Measurements from ENCODE around the gene TELO2. TPM values are rescaled to one million over a fixed set of nuclear protein-coding genes. Genes with fewer than 3 reads are reported as not detected.

The TELO2 gene
- total RNA-seq, 1 donor from 2014 or later: 49.8 TPM

- no peak for DNase-seq (ENCODE audit: low spot score)
Observed at GRCh38 chr16:1535391-1536291, 42.5 kb downstream of the TELO2 start.

GRCh38 chr16:1536601-1537000 lies 43.4 kb downstream of the TELO2 start:
- DNase-seq (ENCODE audit: low spot score): no peak

GRCh38 chr16:1537138-1537577 lies 44.0 kb downstream of the TELO2 start:
- DNase-seq (ENCODE audit: low spot score): no peak

GRCh38 chr16:1537763-1538289 lies 44.7 kb downstream of the TELO2 start:
- no peak for DNase-seq (ENCODE audit: low spot score)

- no peak for DNase-seq (ENCODE audit: low spot score)
Observed at GRCh38 chr16:1538804-1539520, 45.8 kb downstream of the TELO2 start.

GRCh38 chr16:1539720-1540555 lies 46.8 kb downstream of the TELO2 start:
- no peak for DNase-seq (ENCODE audit: low spot score)

GRCh38 chr16:1540556-1540855 lies 47.3 kb downstream of the TELO2 start:
- DNase-seq (ENCODE audit: low spot score): no peak

- DNase-seq (ENCODE audit: low spot score): no peak
Observed at GRCh38 chr16:1541293-1542165, 48.4 kb downstream of the TELO2 start.

- DNase-seq (ENCODE audit: low spot score): no peak
Observed at GRCh38 chr16:1542166-1542500, 49.0 kb downstream of the TELO2 start.

GRCh38 chr16:1542533-1542932 lies 49.4 kb downstream of the TELO2 start:
- no peak for DNase-seq (ENCODE audit: low spot score)

- peak; percentile 46 for DNase-seq (ENCODE audit: low spot score)
Observed at GRCh38 chr16:1543085-1543896, 50.1 kb downstream of the TELO2 start.

GRCh38 chr16:1545044-1546040 lies 52.2 kb downstream of the TELO2 start:
- DNase-seq (ENCODE audit: low spot score): no peak

- no peak for DNase-seq (ENCODE audit: low spot score)
Observed at GRCh38 chr16:1546430-1546829, 53.3 kb downstream of the TELO2 start.

- no peak for DNase-seq (ENCODE audit: low spot score)
Observed at GRCh38 chr16:1548233-1548632, 55.1 kb downstream of the TELO2 start.

- DNase-seq (ENCODE audit: low spot score): no peak
Observed at GRCh38 chr16:1548727-1549126, 55.6 kb downstream of the TELO2 start.

GRCh38 chr16:1550069-1550468 lies 56.9 kb downstream of the TELO2 start:
- DNase-seq (ENCODE audit: low spot score): no peak

GRCh38 chr16:1550696-1551095 lies 57.5 kb downstream of the TELO2 start:
- DNase-seq (ENCODE audit: low spot score): no peak

- no peak for DNase-seq (ENCODE audit: low spot score)
Observed at GRCh38 chr16:1551166-1551565, 58.0 kb downstream of the TELO2 start.

GRCh38 chr16:1552129-1552528 lies 59.0 kb downstream of the TELO2 start:
- DNase-seq (ENCODE audit: low spot score): no peak

Data from mucosa of gallbladder (tissue), 1 donor.